Caco-2 (cell line): ENCODE data around the gene CDH7. TPM values are rescaled to one million over a fixed set of nuclear protein-coding genes. Genes with fewer than 3 reads are reported as not detected.

Source experiments
- BruUV-seq: library from RNA; stranded (reverse); fragments of 400-500 nt; replicated peaks from 2 replicates; lab custom pipeline; 2021; lab: Mats Ljungman, UMichigan
- CTCF ChIA-PET: fragments of 300-600 bp; sonication (Branson Sonifier 250); formaldehyde crosslinking; loops from one replicate; lab custom pipeline; 2022; ENCODE audit warnings: antibody characterized with exemption; lab: Charles Lee
- POLR2A ChIA-PET: fragments of 300-600 bp; sonication (Branson Sonifier 250); formaldehyde crosslinking; loops from one replicate; lab custom pipeline; 2022; ENCODE audit warnings: antibody characterized with exemption; lab: Charles Lee
- DNase-seq, 2 experiments: peaks; one replicate each; pipeline versions ENCODE4 v3.0.0 to v3.0.0-alpha.2; 2020 to 2022
- H3K27me3 ChIP-seq: replicated peaks from 2 replicates; pipeline ENCODE4 v1.6.0; 2011; ENCODE audit warnings: low read length; ENCODE audit not compliant: control insufficient read depth, insufficient read depth
- H3K36me3 ChIP-seq: 2 replicates; pipeline ENCODE4 v1.5.1; 2011; ENCODE audit warnings: low read length; ENCODE audit not compliant: control insufficient read depth, insufficient read depth
- H3K4me1 ChIP-seq: fragments of 250-450 bp; sonication (Bioruptor Pico); 2 replicates; pipeline ENCODE4 v1.5.1; 2020; ENCODE audit warnings: mild to moderate bottlenecking
- H3K4me3 ChIP-seq: 2 replicates; pipeline ENCODE4 v1.5.1; 2011; ENCODE audit warnings: low read depth, mild to moderate bottlenecking, control low read depth, low read length
- H3K9me3 ChIP-seq: fragments of 250-450 bp; sonication (Bioruptor Pico); 2 replicates; pipeline ENCODE4 v1.5.1; 2020; ENCODE audit warnings: mild to moderate bottlenecking, moderate library complexity
- H3K27ac Mint-ChIP-seq: one replicate; pipeline ENCODE4 v1.8.0; 2022; ENCODE audit warnings: mixed read lengths; ENCODE audit not compliant: unreplicated experiment
- H3K27me3 Mint-ChIP-seq: one replicate; pipeline ENCODE4 v1.8.0; 2022; ENCODE audit warnings: mixed read lengths; ENCODE audit not compliant: insufficient read depth, unreplicated experiment
- H3K36me3 Mint-ChIP-seq: one replicate; pipeline ENCODE4 v1.8.0; 2022; ENCODE audit warnings: mild to moderate bottlenecking, mixed read lengths; ENCODE audit not compliant: insufficient read depth, unreplicated experiment
- H3K4me1 Mint-ChIP-seq: one replicate; pipeline ENCODE4 v1.8.0; 2022; ENCODE audit warnings: low read depth, mixed read lengths; ENCODE audit not compliant: unreplicated experiment
- H3K4me3 Mint-ChIP-seq: one replicate; pipeline ENCODE4 v1.8.0; 2022; ENCODE audit warnings: mild to moderate bottlenecking, moderate library complexity, mixed read lengths; ENCODE audit not compliant: unreplicated experiment
- H3K9me3 Mint-ChIP-seq: one replicate; pipeline ENCODE4 v1.8.0; 2022; ENCODE audit warnings: mixed read lengths; ENCODE audit not compliant: unreplicated experiment
- intact Hi-C: fragments of 100-400 bp; cut with micrococcal nuclease; formaldehyde crosslinking; loops from one replicate; pipeline ENCODE4 v1.10.0; 2022; ENCODE audit not compliant: unreplicated experiment
- total RNA-seq: library from RNA; stranded (reverse); gene quantifications from 2 replicates; pipeline ENCODE4 v1.2.3, GENCODE V29; 2022
- TF ChIP-seq, protein P1 (sequence below), 2 experiments: fragments of 200-600 bp in 1 of 2; IDR thresholded peaks; 1 replicate in 1 of 2; 2 replicates in 1 of 2; pipeline versions ENCODE4 v1.5.1 to v1.8.0; 2011 to 2022; ENCODE audit warnings: antibody characterized with exemption in 1 of 2, control low read depth in 1 of 2, inconsistent platforms in 1 of 2, low read depth in 1 of 2, low read length in 1 of 2, mild to moderate bottlenecking in 1 of 2, moderate library complexity in 1 of 2; ENCODE audit not compliant: insufficient read depth in 1 of 2, severe bottlenecking in 1 of 2, unreplicated experiment in 1 of 2

Gene CDH7
- total RNA-seq, 1 experiment from 2014 or later = 0.16 TPM

DNA sequence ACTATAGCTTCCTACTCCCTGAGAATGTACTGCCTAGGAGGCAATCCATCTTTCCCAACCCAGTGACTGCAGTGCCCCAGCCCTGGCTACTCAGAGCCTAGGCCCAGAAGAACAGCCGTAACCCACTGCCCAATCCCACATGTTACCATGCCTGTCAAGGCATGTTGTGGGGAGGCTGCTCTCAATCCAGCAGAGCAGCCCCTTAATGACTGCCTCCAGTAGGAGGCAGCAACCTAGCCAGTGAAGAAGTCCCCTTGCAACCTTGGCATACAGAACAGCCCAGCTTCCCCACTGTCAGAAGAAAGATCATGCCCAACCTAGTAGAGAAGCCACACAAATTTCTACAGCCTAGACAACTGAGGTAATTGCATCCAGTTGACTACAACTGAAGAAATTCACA, 44.2 kb upstream of the CDH7 start:
- no peaks in the 10 kb centered on the region for H3K4me1 ChIP-seq
- Mint-ChIP-seq H3K27me3 (no peaks in the 10 kb centered on the region), H3K27ac (no peak overlapping the region), H3K36me3 (no peaks in the 10 kb centered on the region), H3K4me1 (no peaks in the 10 kb centered on the region), H3K9me3 (no peaks in the 10 kb centered on the region), H3K4me3 (no peak overlapping the region)
- BruUV-seq = no TSS peak
- TF ChIP-seq, protein P1, sequence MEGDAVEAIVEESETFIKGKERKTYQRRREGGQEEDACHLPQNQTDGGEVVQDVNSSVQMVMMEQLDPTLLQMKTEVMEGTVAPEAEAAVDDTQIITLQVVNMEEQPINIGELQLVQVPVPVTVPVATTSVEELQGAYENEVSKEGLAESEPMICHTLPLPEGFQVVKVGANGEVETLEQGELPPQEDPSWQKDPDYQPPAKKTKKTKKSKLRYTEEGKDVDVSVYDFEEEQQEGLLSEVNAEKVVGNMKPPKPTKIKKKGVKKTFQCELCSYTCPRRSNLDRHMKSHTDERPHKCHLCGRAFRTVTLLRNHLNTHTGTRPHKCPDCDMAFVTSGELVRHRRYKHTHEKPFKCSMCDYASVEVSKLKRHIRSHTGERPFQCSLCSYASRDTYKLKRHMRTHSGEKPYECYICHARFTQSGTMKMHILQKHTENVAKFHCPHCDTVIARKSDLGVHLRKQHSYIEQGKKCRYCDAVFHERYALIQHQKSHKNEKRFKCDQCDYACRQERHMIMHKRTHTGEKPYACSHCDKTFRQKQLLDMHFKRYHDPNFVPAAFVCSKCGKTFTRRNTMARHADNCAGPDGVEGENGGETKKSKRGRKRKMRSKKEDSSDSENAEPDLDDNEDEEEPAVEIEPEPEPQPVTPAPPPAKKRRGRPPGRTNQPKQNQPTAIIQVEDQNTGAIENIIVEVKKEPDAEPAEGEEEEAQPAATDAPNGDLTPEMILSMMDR (IDR thresholded peaks at IDR 0.05; ENCODE audit: insufficient read depth in 1 of 2, low read depth in 1 of 2, low read length in 1 of 2, severe bottlenecking in 1 of 2, unreplicated experiment in 1 of 2) = no peak
- ChIA-PET CTCF (no interaction called here), POLR2A (no interaction called here)
- H3K27me3 ChIP-seq = no peaks in the 10 kb centered on the region
- intact Hi-C loops = no loop called here
- no peaks in the 10 kb centered on the region for H3K9me3 ChIP-seq
- no peak overlapping the region for H3K4me3 ChIP-seq
- DNase-seq = no peak
- H3K36me3 ChIP-seq = no peaks in the 10 kb centered on the region

DNA sequence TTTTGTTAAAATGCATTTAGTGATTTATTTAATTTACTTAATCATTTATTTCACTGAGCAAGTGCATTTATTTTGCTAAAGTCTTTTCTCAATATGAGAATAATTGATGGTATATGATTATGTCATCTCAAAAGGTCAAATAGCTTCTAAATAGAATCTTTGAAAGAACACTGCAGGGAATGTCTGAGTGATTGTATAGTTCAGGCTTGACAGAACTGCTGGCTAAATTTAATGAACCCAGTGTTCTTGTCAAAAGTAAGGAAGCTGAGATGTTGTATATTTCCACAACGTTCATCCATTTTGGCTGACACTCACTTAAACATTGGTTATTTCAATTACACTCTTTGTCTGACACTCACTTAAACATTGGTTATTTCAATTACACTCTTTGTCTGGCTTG, 39.3 kb upstream of the CDH7 start:
- TF ChIP-seq, protein P1 (IDR thresholded peaks at IDR 0.05; ENCODE audit: insufficient read depth in 1 of 2, low read depth in 1 of 2, low read length in 1 of 2, severe bottlenecking in 1 of 2, unreplicated experiment in 1 of 2) = no peak
- H3K4me3 ChIP-seq = no peak overlapping the region
- ChIA-PET POLR2A (no interaction called here), CTCF (no interaction called here)
- no TSS peak for BruUV-seq
- Mint-ChIP-seq H3K36me3 (no peaks in the 10 kb centered on the region), H3K9me3 (no peaks in the 10 kb centered on the region), H3K27me3 (no peaks in the 10 kb centered on the region), H3K4me3 (no peak overlapping the region), H3K27ac (no peak overlapping the region), H3K4me1 (no peaks in the 10 kb centered on the region)
- H3K4me1 ChIP-seq = no peaks in the 10 kb centered on the region
- no peaks in the 10 kb centered on the region for H3K9me3 ChIP-seq
- DNase-seq = no peak
- intact Hi-C loops = no loop called here
- no peaks in the 10 kb centered on the region for H3K27me3 ChIP-seq
- no peaks in the 10 kb centered on the region for H3K36me3 ChIP-seq

DNA sequence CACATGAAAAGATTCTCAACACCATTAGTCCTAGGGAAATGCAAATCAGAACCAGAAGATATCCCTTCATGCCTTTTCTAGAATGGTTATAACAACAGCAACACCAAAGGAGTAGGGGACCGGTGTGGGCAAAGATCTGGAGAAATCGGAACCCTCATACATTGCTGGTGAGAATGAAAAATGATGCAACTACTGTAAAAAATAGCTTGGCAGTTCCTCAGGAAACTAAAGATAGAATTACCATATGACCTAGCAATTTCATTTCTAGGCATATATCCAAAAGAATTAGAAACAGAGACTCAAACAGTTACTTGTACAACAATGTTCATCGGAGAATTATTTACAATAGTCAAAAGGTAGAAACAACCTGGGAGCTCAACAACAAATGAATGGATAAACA, 29.2 kb upstream of the CDH7 start:
- no peak for DNase-seq
- H3K4me3 Mint-ChIP-seq = no peak overlapping the region
- no peaks in the 10 kb centered on the region for H3K36me3 ChIP-seq
- H3K4me1 ChIP-seq = no peaks in the 10 kb centered on the region
- no peaks in the 10 kb centered on the region for H3K9me3 ChIP-seq
- CTCF ChIA-PET = no interaction called here
- H3K36me3 Mint-ChIP-seq = no peaks in the 10 kb centered on the region
- H3K27ac Mint-ChIP-seq = no peak overlapping the region
- no peaks in the 10 kb centered on the region for H3K27me3 Mint-ChIP-seq
- POLR2A ChIA-PET = no interaction called here
- H3K27me3 ChIP-seq = no peaks in the 10 kb centered on the region
- intact Hi-C loops = loop anchor here (10.0 kb wide), 1 partner anchor 773 kb away; no protein-coding TSS in a partner anchor
- BruUV-seq = no TSS peak
- no peaks in the 10 kb centered on the region for H3K9me3 Mint-ChIP-seq
- H3K4me1 Mint-ChIP-seq = no peaks in the 10 kb centered on the region
- no peak overlapping the region for H3K4me3 ChIP-seq
- TF ChIP-seq, protein P1 (IDR thresholded peaks at IDR 0.05; ENCODE audit: insufficient read depth in 1 of 2, low read depth in 1 of 2, low read length in 1 of 2, severe bottlenecking in 1 of 2, unreplicated experiment in 1 of 2) = no peak
